ENCODE measurements around the gene P4HTM.

The P4HTM gene

GRCh38 chr3:49028673-49029562 lies 38.9 kb downstream of the P4HTM start, which contains the start of gene IMPDH2 (continued):
- TF ChIP-seq ZNF621 (tag by site-specific recombination; IDR thresholded peaks at IDR 0.05) (no peak), INSM2 (tag by site-specific recombination; IDR thresholded peaks at IDR 0.05) (peak; percentile 54), BCL11B (tag by site-specific recombination; IDR thresholded peaks at IDR 0.05; ENCODE audit: low read depth) (no peak), ZSCAN23 (tag by site-specific recombination; IDR thresholded peaks at IDR 0.05) (0 out of 2 replicates have a peak, but pooled peaks have one; percentile 61), ZNF404 (tag by site-specific recombination; IDR thresholded peaks at IDR 0.05) (no peak), ZNF37A (tag by site-specific recombination; IDR thresholded peaks at IDR 0.05) (no peak), ZNF596 (tag by site-specific recombination; IDR thresholded peaks at IDR 0.05) (no peak), HIC1 (tag by site-specific recombination; IDR thresholded peaks at IDR 0.05) (no peak), ZNF433 (tag by site-specific recombination; IDR thresholded peaks at IDR 0.05; ENCODE audit: low read depth) (no peak), ZNF549 (tag by site-specific recombination; IDR thresholded peaks at IDR 0.05) (no peak), PRDM10 (tag by site-specific recombination; IDR thresholded peaks at IDR 0.05) (peak; percentile 70), SCRT1 (tag by site-specific recombination; IDR thresholded peaks at IDR 0.05; ENCODE audit: borderline replicate concordance) (no peak), ZNF132 (tag by site-specific recombination; IDR thresholded peaks at IDR 0.05; ENCODE audit: borderline replicate concordance) (no peak), ZSCAN30 (tag by site-specific recombination; IDR thresholded peaks at IDR 0.05) (peak; percentile 36; the same call in 1 of the 2 replicates), ZNF302 (tag by site-specific recombination; IDR thresholded peaks at IDR 0.05; ENCODE audit: low read depth) (no peak), ZNF138 (tag by site-specific recombination; IDR thresholded peaks at IDR 0.05; ENCODE audit: borderline replicate concordance) (no peak), ZNF341 (tag by site-specific recombination; IDR thresholded peaks at IDR 0.05; ENCODE audit: low read depth) (no peak), EGR2 (tag by site-specific recombination; IDR thresholded peaks at IDR 0.05; ENCODE audit: low read depth) (peak; percentile 66), PBX3 (CRISPR knock-in tag; IDR thresholded peaks at IDR 0.05) (no peak), ZNF146 (tag by site-specific recombination; IDR thresholded peaks at IDR 0.05) (no peak), GLI2 (tag by site-specific recombination; IDR thresholded peaks at IDR 0.05; ENCODE audit: borderline replicate concordance, low read depth) (no peak), REPIN1 (tag by site-specific recombination; IDR thresholded peaks at IDR 0.05; ENCODE audit: low read depth) (0 out of 2 replicates have a peak, but pooled peaks have one; percentile 67), TRIM28 (IDR thresholded peaks at IDR 0.05; ENCODE audit: borderline replicate concordance, low read length) (no peak), ZNF366 (tag by site-specific recombination; conservative IDR thresholded peaks at IDR 0.05) (no peak), ZNF658 (tag by site-specific recombination; IDR thresholded peaks at IDR 0.05) (no peak), ZNF362 (tag by site-specific recombination; IDR thresholded peaks at IDR 0.05) (no peak), ZNF555 (tag by site-specific recombination; conservative IDR thresholded peaks at IDR 0.05) (no peak), ZNF548 (tag by site-specific recombination; IDR thresholded peaks at IDR 0.05) (no peak), ZNF394 (tag by site-specific recombination; IDR thresholded peaks at IDR 0.05; ENCODE audit: borderline replicate concordance) (peak; percentile 36), ZNF121 (tag by site-specific recombination; IDR thresholded peaks at IDR 0.05) (0 out of 2 replicates have a peak, but pooled peaks have one; percentile 9)

Data from HEK293 (cell line).